GM18873 (cell line): ENCODE results near the gene TNFRSF1A.

Experiments
- ATAC-seq: cut with Tn5 transposase; IDR thresholded peaks from one replicate; pipeline ENCODE4 v1.9.1; 2021; ENCODE audit warnings: mild to moderate bottlenecking, moderate library complexity, moderate number of reproducible peaks; ENCODE audit not compliant: unreplicated experiment, low FRiP score

TNFRSF1A gene

GRCh38 chr12:6281081-6281809 is 60.6 kb downstream of the TNFRSF1A start:
- ATAC-seq = no peak

GRCh38 chr12:6280672-6281071 is 61.2 kb downstream of the TNFRSF1A start:
- no peak for ATAC-seq

GRCh38 chr12:6280053-6280469 is 61.8 kb downstream of the TNFRSF1A start:
- no peak for ATAC-seq

DNA sequence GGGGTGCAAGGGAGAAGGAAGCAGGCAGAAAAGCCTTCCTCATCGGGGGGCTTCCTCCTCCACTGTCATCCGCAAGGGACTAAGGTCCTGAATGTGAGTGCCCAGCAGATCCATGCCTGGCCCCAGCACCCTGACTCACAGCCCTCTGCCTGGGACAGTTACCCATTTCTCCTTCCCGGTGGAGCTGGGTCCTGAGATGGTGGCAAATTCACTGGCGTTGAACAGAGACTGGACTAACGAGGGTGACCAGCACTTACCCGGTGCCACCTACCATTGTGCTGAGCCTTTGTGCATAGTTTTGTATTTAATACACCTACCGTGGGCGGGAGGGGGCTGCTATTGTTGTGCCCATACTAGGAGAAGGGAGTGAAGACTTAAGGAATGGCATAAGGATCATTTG is 62.2 kb downstream of the TNFRSF1A start:
- no peak for ATAC-seq

DNA sequence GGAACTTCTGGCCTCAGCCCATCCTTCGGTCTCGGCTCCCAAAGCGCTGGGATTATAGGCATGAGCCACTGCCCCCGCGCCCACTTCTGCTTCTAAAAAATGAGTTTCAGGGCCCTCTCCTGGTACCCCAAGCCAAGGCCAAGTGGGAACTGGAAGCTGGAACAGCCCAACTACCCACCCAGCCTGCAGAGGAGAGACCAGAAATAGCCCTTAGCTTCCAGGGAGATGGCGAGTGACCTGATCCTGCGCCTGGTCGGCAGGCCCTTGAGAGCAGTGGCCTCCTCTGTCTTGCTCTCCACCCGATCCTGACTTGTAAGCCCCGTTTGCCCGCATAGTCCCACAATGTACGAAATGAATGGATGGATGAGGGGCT is 62.6 kb downstream of the TNFRSF1A start:
- no peak for ATAC-seq
